Fibroblast of lung (primary cell): ENCODE results near the gene MYCL.

Experiments
- CTCF ChIP-seq, 2 donors: IDR thresholded peaks in 1 of 2; conservative IDR thresholded peaks in 1 of 2; 1 replicate in 1 of 2; 2 replicates in 1 of 2; pipeline ENCODE4 v1.5.1; 2011 to 2012; ENCODE audit warnings: low read length in 2 of 2, control low read depth in 1 of 2, inconsistent platforms in 1 of 2, low read depth in 1 of 2, mild to moderate bottlenecking in 1 of 2
- EZH2 ChIP-seq: IDR thresholded peaks from 2 replicates; pipeline ENCODE4 v1.5.1; 2012; ENCODE audit warnings: low read length, control low read depth, mild to moderate bottlenecking; ENCODE audit errors: missing control alignments

GRCh38 chr1:39876144-39876543 is 25.6 kb downstream of the MYCL start:
- TF ChIP-seq CTCF (conservative IDR thresholded peaks at IDR 0.05 in 1 of 2, IDR thresholded peaks at IDR 0.05 in 1 of 2; ENCODE audit: low read depth in 1 of 2, low read length in 2 of 2) (no peak), EZH2 (no peak)
